ENCODE results near the gene CYB561. TPM values are rescaled to one million over a fixed set of nuclear protein-coding genes. Genes with fewer than 3 reads are reported as not detected.
A peak's percentile ranks its signal among the peaks of the same experiment; 100 is the strongest.

Gene CYB561
- total RNA-seq, 1 experiment from 2014 or later: 20.7 TPM

DNA sequence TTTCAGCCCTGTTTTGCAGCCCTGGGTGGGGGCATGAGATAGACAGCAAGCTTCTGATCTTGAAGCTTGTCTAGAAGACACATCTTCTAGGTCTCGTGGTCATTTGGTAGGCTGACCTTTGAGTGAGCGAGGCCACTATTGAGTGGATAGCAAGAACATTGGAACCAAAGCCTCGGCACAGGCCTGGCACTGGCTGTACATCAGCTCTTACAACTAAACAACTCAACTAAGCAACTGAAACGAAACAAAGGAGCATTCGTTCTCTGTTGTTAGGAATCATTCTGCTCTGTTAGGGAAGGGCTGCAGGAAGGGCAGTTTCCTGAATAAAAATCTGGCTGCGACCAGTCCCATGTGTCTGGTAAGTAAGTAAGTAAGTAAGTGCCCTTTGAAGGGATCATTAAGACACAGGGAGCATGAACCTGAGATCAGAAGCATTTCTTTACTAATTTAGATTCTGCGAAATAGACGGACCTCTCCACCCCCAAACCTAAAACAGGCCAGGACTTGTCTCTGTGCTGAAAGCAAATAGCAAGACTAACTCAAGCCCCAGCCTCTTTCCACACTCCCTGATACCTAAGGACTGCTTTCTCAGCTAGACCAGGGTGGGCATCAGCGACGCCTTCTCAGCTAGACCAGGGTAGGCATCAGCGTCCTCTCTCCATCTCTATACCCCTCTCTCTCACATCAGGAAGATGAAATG lies 22.7 kb downstream of the CYB561 start:
- Histone ChIP-seq H2BK20ac (ENCODE audit: low read depth, low read length, poor library complexity, severe bottlenecking) (no peak overlapping the region), H3K18ac (ENCODE audit: insufficient read length, low read depth, low read length) (no peak overlapping the region), H3K79me1 (ENCODE audit: insufficient read depth, low read depth, low read length, poor library complexity, severe bottlenecking) (no peaks in the 10 kb centered on the region), H4K91ac (ENCODE audit: insufficient read length, low read depth, low read length) (no peak overlapping the region), H3K4me1 (ENCODE audit: insufficient read depth, low read length) (peaks cover 8% of the 10 kb centered on the region; the same call in 1 of the 2 replicates), H3K4ac (ENCODE audit: low read depth, low read length) (no peak overlapping the region), H2AFZ (ENCODE audit: low read length) (no peak overlapping the region), H2BK5ac (ENCODE audit: insufficient read length, low read length) (no peak overlapping the region), H2BK12ac (ENCODE audit: insufficient read length, low read depth, low read length) (no peak overlapping the region), H3K9ac (ENCODE audit: extremely low read depth, insufficient read length, low read length) (no peak overlapping the region), H4K20me1 (ENCODE audit: control insufficient read depth, insufficient read depth, insufficient read length) (no peaks in the 10 kb centered on the region), H3K23ac (ENCODE audit: insufficient read length, low read depth, low read length) (no peak overlapping the region), H2BK120ac (ENCODE audit: low read depth, low read length, poor library complexity, severe bottlenecking) (no peak overlapping the region), H2BK15ac (ENCODE audit: low read depth, low read length) (no peak overlapping the region), H3K4me2 (ENCODE audit: insufficient read depth, insufficient read length, low read length) (no peak overlapping the region), H3K56ac (ENCODE audit: insufficient read length, low read depth, low read length) (no peak overlapping the region), H3K27ac (ENCODE audit: insufficient read length, low read depth, low read length) (no peak overlapping the region), H3K14ac (ENCODE audit: insufficient read depth, low read length) (no peak overlapping the region; the same call in 1 of the 2 replicates), H3T11ph (ENCODE audit: low read length) (no peak overlapping the region), H2AK5ac (ENCODE audit: insufficient read length, low read length) (no peak overlapping the region), H4K5ac (ENCODE audit: insufficient read length, low read depth, low read length) (no peak overlapping the region), H3K79me2 (ENCODE audit: insufficient read depth, low read length) (no peaks in the 10 kb centered on the region), H3K27me3 (ENCODE audit: insufficient read depth, low read length) (no peaks in the 10 kb centered on the region), H4K8ac (replicated peaks; ENCODE audit: insufficient read length, low read depth, low read length) (no peak overlapping the region), H3K9me3 (ENCODE audit: control insufficient read depth, low read depth, low read length) (no peaks in the 10 kb centered on the region), H3K23me2 (ENCODE audit: insufficient read length, low read depth, low read length, poor library complexity, severe bottlenecking) (no peaks in the 10 kb centered on the region)
- Mint-ChIP-seq H3K9me3 (no peaks in the 10 kb centered on the region; a peak in 1 of 5 replicates), H3K27ac (no peak overlapping the region), H3K36me3 (ENCODE audit: insufficient read depth in 1 of 3, low read depth in 3 of 3) (peaks cover 0 to 4% (median 0%) of the 10 kb centered on the region in 3 experiments; a peak in 4 of 7 replicates), H3K4me3 (no peak overlapping the region), H3K27me3 (ENCODE audit: low read depth) (no peaks in the 10 kb centered on the region; the same call in 1 of the 2 replicates), H3K4me1 (peaks cover 35 to 40% of the 10 kb centered on the region in 2 experiments)
- WGBS (ENCODE audit: extremely low coverage, insufficient read length, low lambda C conversion rate): no CpG with 5 or more reads among the region's 11 CpGs
- TF ChIP-seq, protein P1, sequence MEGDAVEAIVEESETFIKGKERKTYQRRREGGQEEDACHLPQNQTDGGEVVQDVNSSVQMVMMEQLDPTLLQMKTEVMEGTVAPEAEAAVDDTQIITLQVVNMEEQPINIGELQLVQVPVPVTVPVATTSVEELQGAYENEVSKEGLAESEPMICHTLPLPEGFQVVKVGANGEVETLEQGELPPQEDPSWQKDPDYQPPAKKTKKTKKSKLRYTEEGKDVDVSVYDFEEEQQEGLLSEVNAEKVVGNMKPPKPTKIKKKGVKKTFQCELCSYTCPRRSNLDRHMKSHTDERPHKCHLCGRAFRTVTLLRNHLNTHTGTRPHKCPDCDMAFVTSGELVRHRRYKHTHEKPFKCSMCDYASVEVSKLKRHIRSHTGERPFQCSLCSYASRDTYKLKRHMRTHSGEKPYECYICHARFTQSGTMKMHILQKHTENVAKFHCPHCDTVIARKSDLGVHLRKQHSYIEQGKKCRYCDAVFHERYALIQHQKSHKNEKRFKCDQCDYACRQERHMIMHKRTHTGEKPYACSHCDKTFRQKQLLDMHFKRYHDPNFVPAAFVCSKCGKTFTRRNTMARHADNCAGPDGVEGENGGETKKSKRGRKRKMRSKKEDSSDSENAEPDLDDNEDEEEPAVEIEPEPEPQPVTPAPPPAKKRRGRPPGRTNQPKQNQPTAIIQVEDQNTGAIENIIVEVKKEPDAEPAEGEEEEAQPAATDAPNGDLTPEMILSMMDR (conservative IDR thresholded peaks at IDR 0.05): no peak
- peak; percentile 21 for DNase-seq

Measured in H9 (cell line).